HL-60 (cell line): ENCODE results near the gene SORD.
A peak's percentile ranks its signal among the peaks of the same experiment; 100 is the strongest.
"Not testable (repeated sequence)": the region's sequence is repeated elsewhere in the genome, so short reads cannot be mapped to it uniquely, and the experiment has no call there.

Experiments used
- DNase-seq, 2 experiments: peaks; one replicate each; pipeline ENCODE4 v3.0.0-alpha.2; 2010 to 2020; ENCODE audit warnings: low read depth in 1 of 2, low spot score in 1 of 2
- H3K27ac ChIP-seq: fragments of 250-450 bp; sonication (Bioruptor Pico); replicated peaks from 2 replicates; pipeline ENCODE4 v1.5.1; 2020; ENCODE audit warnings: mild to moderate bottlenecking, moderate library complexity
- H3K27me3 ChIP-seq: fragments of 250-450 bp; sonication (Bioruptor Pico); 2 replicates; pipeline ENCODE4 v1.5.1; 2021; ENCODE audit warnings: mild to moderate bottlenecking, moderate library complexity; ENCODE audit not compliant: insufficient read depth, poor library complexity, severe bottlenecking
- H3K4me3 ChIP-seq: replicated peaks from 2 replicates; pipeline ENCODE4 v1.5.1; 2011; ENCODE audit warnings: mild to moderate bottlenecking, control low read depth, low read length; ENCODE audit not compliant: insufficient read depth
- CTCF ChIP-seq: IDR thresholded peaks from one replicate; pipeline ENCODE4 v1.5.1; 2011; ENCODE audit warnings: low read length, control low read depth, inconsistent platforms; ENCODE audit not compliant: insufficient read depth
- GABPA ChIP-seq: IDR thresholded peaks from 2 replicates; pipeline ENCODE4 v1.6.1; 2012; ENCODE audit warnings: low read depth
- POLR2AphosphoS5 ChIP-seq: IDR thresholded peaks from 2 replicates; pipeline ENCODE4 v1.6.1; 2012; ENCODE audit warnings: low read depth
- REST ChIP-seq: IDR thresholded peaks from 2 replicates; pipeline ENCODE4 v1.6.1; 2012; ENCODE audit warnings: low read depth; ENCODE audit not compliant: insufficient replicate concordance
- SPI1 ChIP-seq: IDR thresholded peaks from 2 replicates; pipeline ENCODE4 v1.6.1; 2012; ENCODE audit warnings: low read depth, mild to moderate bottlenecking, borderline replicate concordance

The SORD gene

GRCh38 chr15:45050587-45050986, 27.6 kb downstream of the SORD start:
- peak overlapping the region; percentile 94 for H3K27ac ChIP-seq
- no peaks in the 10 kb centered on the region for H3K27me3 ChIP-seq
- TF ChIP-seq GABPA (no peak), SPI1 (no peak), POLR2AphosphoS5 (no peak), REST (no peak)
- DNase-seq, result no peak
- no peak overlapping the region for H3K4me3 ChIP-seq

GRCh38 chr15:45052676-45053075, 29.7 kb downstream of the SORD start:
- not testable (repeated sequence) for H3K27me3 ChIP-seq, DNase-seq, H3K4me3 ChIP-seq, H3K27ac ChIP-seq

- DNase-seq, result peak; percentile 30 to 86
- TF ChIP-seq POLR2AphosphoS5, result peak; percentile 30; the same call in 1 of the 2 replicates
- H3K4me3 ChIP-seq, H3K27me3 ChIP-seq: not testable (repeated sequence)
- H3K27ac ChIP-seq, result peak overlapping the region; percentile 69
Measured at GRCh38 chr15:45058690-45059675, 36.0 kb downstream of the SORD start.

GRCh38 chr15:45062301-45062700, 39.3 kb downstream of the SORD start:
- not testable (repeated sequence) for H3K27me3 ChIP-seq, DNase-seq, H3K4me3 ChIP-seq, H3K27ac ChIP-seq

GRCh38 chr15:45064386-45064785, 41.4 kb downstream of the SORD start:
- no peak for TF ChIP-seq POLR2AphosphoS5
- TF ChIP-seq CTCF, result no peak
- TF ChIP-seq SPI1, result no peak
- no peak for TF ChIP-seq REST
- TF ChIP-seq GABPA, result no peak
- Histone ChIP-seq H3K27ac (no peak overlapping the region), H3K4me3 (no peak overlapping the region), H3K27me3 (no peaks in the 10 kb centered on the region)
- no peak for DNase-seq

- H3K27ac ChIP-seq, H3K27me3 ChIP-seq, H3K4me3 ChIP-seq, DNase-seq: not testable (repeated sequence)
Measured at GRCh38 chr15:45069942-45070360, 47.0 kb downstream of the SORD start.

GRCh38 chr15:45073602-45074001, 50.6 kb downstream of the SORD start:
- H3K27me3 ChIP-seq, DNase-seq, H3K4me3 ChIP-seq, H3K27ac ChIP-seq: not testable (repeated sequence)

GRCh38 chr15:45075440-45076320, 52.7 kb downstream of the SORD start:
- not testable (repeated sequence) for H3K27ac ChIP-seq, DNase-seq, H3K27me3 ChIP-seq, H3K4me3 ChIP-seq

GRCh38 chr15:45077391-45077790, 54.4 kb downstream of the SORD start:
- H3K4me3 ChIP-seq, DNase-seq, H3K27ac ChIP-seq, H3K27me3 ChIP-seq: not testable (repeated sequence)
